22Rv1 (cell line): ENCODE data around the gene NINJ2.

Source experiments
- CTCF ChIP-seq: fragments of 450-650 bp; IDR thresholded peaks from 2 replicates; pipeline ENCODE4 v1.5.1; 2017; ENCODE audit warnings: mild to moderate bottlenecking
- ZFX ChIP-seq: fragments of 450-650 bp; IDR thresholded peaks from 2 replicates; pipeline ENCODE4 v1.6.1; 2017; ENCODE audit warnings: antibody characterized with exemption, borderline replicate concordance

- TF ChIP-seq CTCF (no peak), ZFX (no peak)
Measured at GRCh38 chr12:618605-619004, 44.6 kb downstream of the NINJ2 start.
